Natural killer cell (primary cell): ENCODE data around the gene RTF2. TPM values are rescaled to one million over a fixed set of nuclear protein-coding genes. Genes with fewer than 3 reads are reported as not detected.

Source experiments
- ATAC-seq, 3 donors: fragments of 150-1000 bp in 2 of 3; fragments of 200-7000 bp in 1 of 3; cut with Tn5 transposase; 1 replicate in 1 of 3; 2 replicates in 2 of 3; pipeline ENCODE4 v1.10.0; 2021; ENCODE audit warnings: mild to moderate bottlenecking in 2 of 3, moderate library complexity in 2 of 3
- DNase-seq, 2 donors: peaks; one replicate each; pipeline versions ENCODE4 v3.0.0 to v3.0.0-alpha.2; 2013 to 2021; ENCODE audit warnings: mixed read lengths in 1 of 2
- H3K27ac ChIP-seq: one replicate; pipeline ENCODE4 v1.5.1; 2013; ENCODE audit warnings: mild to moderate bottlenecking, low read length
- H3K27me3 ChIP-seq: one replicate; pipeline ENCODE4 v1.6.1; 2013; ENCODE audit warnings: low read length; ENCODE audit not compliant: control insufficient read depth, insufficient read depth
- H3K36me3 ChIP-seq: one replicate; pipeline ENCODE4 v1.6.1; 2013; ENCODE audit warnings: low read length; ENCODE audit not compliant: control insufficient read depth, insufficient read depth
- H3K4me1 ChIP-seq: one replicate; pipeline ENCODE4 v1.6.1; 2013; ENCODE audit warnings: low read length; ENCODE audit not compliant: control insufficient read depth, insufficient read depth
- H3K4me3 ChIP-seq: one replicate; pipeline ENCODE4 v1.5.1; 2013; ENCODE audit warnings: low read length
- H3K9me3 ChIP-seq: one replicate; pipeline ENCODE4 v1.6.1; 2013; ENCODE audit warnings: low read length; ENCODE audit not compliant: control insufficient read depth, insufficient read depth
- H3K27ac Mint-ChIP-seq, 2 donors: one replicate each; pipeline ENCODE4 v1.8.0; 2022; ENCODE audit warnings: mild to moderate bottlenecking in 2 of 2, mixed read lengths in 2 of 2, moderate library complexity in 1 of 2
- H3K27me3 Mint-ChIP-seq, 2 donors: one replicate each; pipeline ENCODE4 v1.8.0; 2022; ENCODE audit warnings: low read depth in 2 of 2, mixed read lengths in 2 of 2
- H3K36me3 Mint-ChIP-seq: one replicate; pipeline ENCODE4 v1.8.0; 2022; ENCODE audit warnings: mixed read lengths
- H3K4me1 Mint-ChIP-seq, 2 donors: one replicate each; pipeline ENCODE4 v1.8.0; 2022; ENCODE audit warnings: mixed read lengths in 2 of 2
- H3K4me3 Mint-ChIP-seq: one replicate; pipeline ENCODE4 v1.8.0; 2022; ENCODE audit warnings: mild to moderate bottlenecking, moderate library complexity, mixed read lengths
- H3K9me3 Mint-ChIP-seq, 2 donors: one replicate each; pipeline ENCODE4 v1.8.0; 2022; ENCODE audit warnings: mixed read lengths in 2 of 2
- CTCF ChIP-seq: fragments of 200-600 bp; IDR thresholded peaks from one replicate; pipeline ENCODE4 v1.8.0; 2022; ENCODE audit warnings: antibody characterized with exemption
- WGBS: methylation state at CpG from one replicate; pipeline ENCODE4 v1.1.7; 2013; ENCODE audit warnings: missing lambda C conversion rate; ENCODE audit not compliant: insufficient coverage; 5-methylcytosine and 5-hydroxymethylcytosine counted together
- intact Hi-C: fragments of 100-400 bp; cut with micrococcal nuclease; formaldehyde crosslinking; loops from one replicate; pipeline ENCODE4 v1.14.2; 2022
- total RNA-seq, 4 donors: library from RNA; stranded (reverse); fragments of 120-200 nt in 1 of 4; gene quantifications; one replicate each; pipeline versions ENCODE4 v1.2.3 to v1.2.4, GENCODE V29; 2013 to 2022

RTF2 gene
- total RNA-seq, 3 donors from 2014 or later (not counting 1 experiment from before 2014, with no cell fraction given), result 81.5 to 89.1 (median 83.4) TPM

GRCh38 chr20:56438284-56438683 is 30.1 kb upstream of the RTF2 start:
- Histone ChIP-seq H3K36me3 (no peaks in the 10 kb centered on the region), H3K4me1 (peaks cover 60% of the 10 kb centered on the region), H3K27ac (no peak overlapping the region), H3K27me3 (no peaks in the 10 kb centered on the region), H3K9me3 (no peaks in the 10 kb centered on the region), H3K4me3 (no peak overlapping the region)
- no peaks in the 10 kb centered on the region for H3K36me3 Mint-ChIP-seq
- intact Hi-C loops, result no loop called here
- DNase-seq (no peak), ATAC-seq (no peak)
- TF ChIP-seq CTCF, result no peak
- peaks cover 51% of the 10 kb centered on the region in 2 donors for H3K4me1 Mint-ChIP-seq
- H3K9me3 Mint-ChIP-seq, result no peaks in the 10 kb centered on the region
- H3K27me3 Mint-ChIP-seq, result no peaks in the 10 kb centered on the region
- whole genome bisulfite sequencing, result 100% methylated on average over 4 of the region's 4 CpGs
- peak overlapping the region; percentile 18 to 51 for H3K27ac Mint-ChIP-seq
- peak overlapping the region; percentile 74 for H3K4me3 Mint-ChIP-seq

- Histone ChIP-seq H3K9me3 (no peaks in the 10 kb centered on the region), H3K4me3 (no peak overlapping the region), H3K36me3 (no peaks in the 10 kb centered on the region), H3K27ac (peak overlapping the region; percentile 38), H3K27me3 (no peaks in the 10 kb centered on the region), H3K4me1 (peaks cover 48% of the 10 kb centered on the region)
- DNase-seq (peak in 1 of 2 donors; percentile 38), ATAC-seq (peak in 1 of 3 donors; percentile 29)
- peak overlapping the region; percentile 72 for H3K4me3 Mint-ChIP-seq
- H3K27ac Mint-ChIP-seq, result peak overlapping the region; percentile 77 to 81
- peaks cover 42% of the 10 kb centered on the region in 2 donors for H3K4me1 Mint-ChIP-seq
- no peak for TF ChIP-seq CTCF
- intact Hi-C loops, result loop anchor here (1.0 to 2.0 kb wide), 2 partner anchors 25 to 28 kb away; partner anchors contain the start of gene RTF2
- no peaks in the 10 kb centered on the region for H3K9me3 Mint-ChIP-seq
- H3K36me3 Mint-ChIP-seq, result no peaks in the 10 kb centered on the region
- whole genome bisulfite sequencing, result 27% methylated on average over 5 of the region's 5 CpGs
- H3K27me3 Mint-ChIP-seq, result no peaks in the 10 kb centered on the region
Measured at GRCh38 chr20:56439771-56440291, 28.6 kb upstream of the RTF2 start.

- intact Hi-C loops, result loop anchor here (1.0 to 2.0 kb wide), 2 partner anchors 26 to 28 kb away; partner anchors contain the start of gene RTF2
- no peak for TF ChIP-seq CTCF
- 17% methylated on average over 4 of the region's 4 CpGs for WGBS
Measured at GRCh38 chr20:56440346-56441007, 27.9 kb upstream of the RTF2 start.

More at GRCh38 chr20:56440346-56441007, 27.9 kb upstream of the RTF2 start:
- Mint-ChIP-seq H3K27me3 (no peaks in the 10 kb centered on the region), H3K4me3 (peak overlapping the region; percentile 72), H3K4me1 (peaks cover 42% of the 10 kb centered on the region in 2 donors), H3K9me3 (no peaks in the 10 kb centered on the region), H3K36me3 (no peaks in the 10 kb centered on the region), H3K27ac (peak overlapping the region; percentile 77 to 81)
- no peaks in the 10 kb centered on the region for H3K36me3 ChIP-seq
- ATAC-seq (peak; percentile 48 to 81 (median 54)), DNase-seq (peak; percentile 58 to 84)
- H3K9me3 ChIP-seq, result no peaks in the 10 kb centered on the region
- H3K4me1 ChIP-seq, result peaks cover 48% of the 10 kb centered on the region
- no peaks in the 10 kb centered on the region for H3K27me3 ChIP-seq
- H3K27ac ChIP-seq, result peak overlapping the region; percentile 38
- no peak overlapping the region for H3K4me3 ChIP-seq
